ENCODE results near the gene CEACAM19. TPM values are rescaled to one million over a fixed set of nuclear protein-coding genes. Genes with fewer than 3 reads are reported as not detected.

CEACAM19 gene
- total and polyA plus RNA-seq, 2 of the 4 experiments (the other 2 are of a cell fraction): 0.72 to 9.3 TPM

DNA sequence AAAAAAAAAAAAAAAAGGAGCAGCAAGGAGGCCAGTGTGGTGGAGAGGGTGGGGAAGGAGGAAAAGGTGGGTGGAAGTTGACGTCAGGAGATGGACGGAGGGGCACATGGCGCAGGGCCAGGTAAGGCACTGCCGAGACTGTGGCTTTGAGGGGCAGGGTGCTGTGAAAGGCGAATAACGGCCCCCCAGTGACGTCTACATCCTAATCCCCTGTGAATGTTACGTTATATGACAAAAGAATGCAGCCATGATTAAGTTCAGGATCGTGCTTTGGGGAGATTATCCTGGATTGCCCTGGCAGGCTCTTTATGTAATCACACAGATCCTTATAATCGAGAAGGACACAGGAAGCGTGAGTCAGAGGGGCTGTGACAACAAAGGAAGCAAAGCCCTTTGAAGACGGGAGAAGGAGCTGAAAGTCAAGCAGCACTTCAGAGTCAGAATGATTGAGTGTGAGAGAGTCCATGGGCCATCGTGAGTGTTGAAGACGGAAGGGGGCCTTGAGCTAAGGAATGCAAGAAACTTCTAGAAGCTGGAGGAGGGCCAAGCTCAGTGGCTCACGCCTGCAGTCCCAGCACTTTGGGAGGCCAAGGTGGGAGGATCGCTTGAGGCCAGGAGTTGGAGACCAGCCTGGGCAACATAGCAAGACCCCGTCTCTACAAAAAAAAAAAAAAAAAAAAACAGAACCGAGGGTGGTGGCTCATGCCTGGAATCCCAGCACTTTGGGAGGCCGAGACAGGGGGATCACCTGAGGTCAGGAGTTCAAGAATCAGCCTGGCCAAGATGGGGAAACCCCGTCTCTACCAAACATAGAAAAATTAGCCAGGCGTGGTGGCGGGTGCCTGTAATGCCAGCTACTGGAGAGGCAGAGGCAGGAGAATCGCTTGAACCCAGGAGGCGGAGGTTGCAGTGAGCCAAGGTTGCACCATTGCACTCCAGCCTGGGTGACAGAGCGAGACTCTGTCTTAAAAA lies 13.9 kb downstream of the CEACAM19 start:
- no peak overlapping the region for H3K4me3 ChIP-seq (ENCODE audit: insufficient read depth, low read depth, low read length)
- ChIA-PET POLR2A (ENCODE audit: unreplicated experiment) (no interaction called here), CTCF (no interaction called here)
- peak overlapping the region; percentile 89 for H2BK15ac ChIP-seq (ENCODE audit: low read depth, low read length)
- peak overlapping the region; percentile 86; the same call in 1 of the 2 replicates for H3K23ac ChIP-seq (ENCODE audit: low read depth, low read length)
- dilution Hi-C loops (cut with HindIII; ENCODE audit: low sequenced_read_pairs, unreplicated experiment) (no loop called here), intact Hi-C loops (cut with micrococcal nuclease) (no loop called here), in situ Hi-C loops (cut with MboI; ENCODE audit: low sequenced_read_pairs) (loop anchor here (10.0 kb wide), 1 partner anchor 270 kb away; the partner anchor contains the start of gene CLPTM1)
- BruUV-seq (replicated peaks): no TSS peak
- peak; percentile 97 for DNase-seq
- 0 out of 2 replicates have a peak overlapping the region, but pooled peaks have one; percentile 5 for H3K9ac ChIP-seq (ENCODE audit: low read depth, low read length)
- H3K4me2 ChIP-seq (ENCODE audit: low read depth, low read length): peak overlapping the region; percentile 48
- 0 out of 4 replicates have a peak, but pooled peaks cover 0 to 3% of the 10 kb centered on the region in 2 experiments for H3K79me1 ChIP-seq (ENCODE audit: low read depth in 1 of 2, low read length in 2 of 2)
- no peaks in the 10 kb centered on the region for H3K9me3 ChIP-seq (ENCODE audit: control insufficient read depth, insufficient read depth, low read length)
- H2BK120ac ChIP-seq (ENCODE audit: low read depth, low read length): peak overlapping the region; percentile 96
- peak overlapping the region; percentile 82 for H3K27ac ChIP-seq (ENCODE audit: insufficient read depth, low read length)
- H3K18ac ChIP-seq (ENCODE audit: low read depth, low read length): peak overlapping the region; percentile 62
- 0% methylated on average over 4 of the region's 25 CpGs; no CpG with 5 or more reads in 1 of the 2 experiments for WGBS, 2 experiments (ENCODE audit: extremely low coverage in 2 of 2, insufficient read length in 1 of 2)
- peak overlapping the region; percentile 94; the same call in 1 of the 2 replicates for H2BK20ac ChIP-seq (ENCODE audit: low read depth, low read length)
- H4K91ac ChIP-seq (ENCODE audit: insufficient read depth, low read depth, low read length): peak overlapping the region; percentile 93
- peak overlapping the region; percentile 99 for H2BK5ac ChIP-seq (ENCODE audit: low read depth, low read length, poor library complexity, severe bottlenecking)
- ATAC-seq (ENCODE audit: low read depth): peak; percentile 67
- H3K9me1 ChIP-seq (ENCODE audit: insufficient read depth, low read length): no peaks in the 10 kb centered on the region; the same call in 1 of the 2 replicates
- peaks cover 2% of the 10 kb centered on the region for H3K4me1 ChIP-seq (ENCODE audit: control insufficient read depth, insufficient read depth, low read length)
- H4K20me1 ChIP-seq (ENCODE audit: insufficient read depth, low read length): no peaks in the 10 kb centered on the region
- H4K8ac ChIP-seq (ENCODE audit: low read depth in 2 of 2, low read length in 2 of 2): peak overlapping the region; percentile 46 to 99
- H2AK5ac ChIP-seq (ENCODE audit: low read depth, low read length): peak overlapping the region; percentile 98
- H3K14ac ChIP-seq (replicated peaks; ENCODE audit: low read depth, low read length): peak overlapping the region; percentile 93
- H3K27me3 ChIP-seq (ENCODE audit: control insufficient read depth, insufficient read depth, low read length): no peaks in the 10 kb centered on the region
- peaks cover 13% of the 10 kb centered on the region; the same call in 1 of the 2 replicates for H3K36me3 ChIP-seq (ENCODE audit: control insufficient read depth, insufficient read depth, low read length)
- peak overlapping the region; percentile 74 for H4K5ac ChIP-seq (ENCODE audit: low read depth, low read length)
- H3K4ac ChIP-seq (ENCODE audit: low read depth, low read length): peak overlapping the region; percentile 95
- no peak overlapping the region for H3K56ac ChIP-seq (ENCODE audit: extremely low read depth, insufficient read depth, low read length)
- peak overlapping the region; percentile 97 for H2AK9ac ChIP-seq (replicated peaks; ENCODE audit: low read depth, low read length, poor library complexity)
- H2AFZ ChIP-seq (replicated peaks; ENCODE audit: low read length, poor library complexity): peak overlapping the region; percentile 95
- peak; percentile 76 for TF ChIP-seq BHLHE40 (IDR thresholded peaks at IDR 0.05; ENCODE audit: low read depth, low read length)
- TF ChIP-seq MXI1 (IDR thresholded peaks at IDR 0.05; ENCODE audit: borderline replicate concordance, low read depth, low read length): no peak
- no peak for TF ChIP-seq POLR2A (IDR thresholded peaks at IDR 0.05; ENCODE audit: low read depth, low read length)
- no peak for TF ChIP-seq RCOR1 (IDR thresholded peaks at IDR 0.05; ENCODE audit: insufficient replicate concordance, low read length)
- TF ChIP-seq, protein P1, sequence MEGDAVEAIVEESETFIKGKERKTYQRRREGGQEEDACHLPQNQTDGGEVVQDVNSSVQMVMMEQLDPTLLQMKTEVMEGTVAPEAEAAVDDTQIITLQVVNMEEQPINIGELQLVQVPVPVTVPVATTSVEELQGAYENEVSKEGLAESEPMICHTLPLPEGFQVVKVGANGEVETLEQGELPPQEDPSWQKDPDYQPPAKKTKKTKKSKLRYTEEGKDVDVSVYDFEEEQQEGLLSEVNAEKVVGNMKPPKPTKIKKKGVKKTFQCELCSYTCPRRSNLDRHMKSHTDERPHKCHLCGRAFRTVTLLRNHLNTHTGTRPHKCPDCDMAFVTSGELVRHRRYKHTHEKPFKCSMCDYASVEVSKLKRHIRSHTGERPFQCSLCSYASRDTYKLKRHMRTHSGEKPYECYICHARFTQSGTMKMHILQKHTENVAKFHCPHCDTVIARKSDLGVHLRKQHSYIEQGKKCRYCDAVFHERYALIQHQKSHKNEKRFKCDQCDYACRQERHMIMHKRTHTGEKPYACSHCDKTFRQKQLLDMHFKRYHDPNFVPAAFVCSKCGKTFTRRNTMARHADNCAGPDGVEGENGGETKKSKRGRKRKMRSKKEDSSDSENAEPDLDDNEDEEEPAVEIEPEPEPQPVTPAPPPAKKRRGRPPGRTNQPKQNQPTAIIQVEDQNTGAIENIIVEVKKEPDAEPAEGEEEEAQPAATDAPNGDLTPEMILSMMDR (conservative IDR thresholded peaks at IDR 0.05; ENCODE audit: low read depth, low read length): no peak
- TF ChIP-seq CHD1 (IDR thresholded peaks at IDR 0.05; ENCODE audit: low read depth, low read length): no peak
- TF ChIP-seq MAZ (IDR thresholded peaks at IDR 0.05; ENCODE audit: borderline replicate concordance, low read depth, low read length): 0 out of 2 replicates have a peak, but pooled peaks have one; percentile 32
- no peak for TF ChIP-seq SMC3 (IDR thresholded peaks at IDR 0.05; ENCODE audit: low read depth, low read length)
- no peak for TF ChIP-seq RFX5 (IDR thresholded peaks at IDR 0.05; ENCODE audit: low read depth, low read length)
- TF ChIP-seq RAD21 (IDR thresholded peaks at IDR 0.05; ENCODE audit: low read length): no peak
- no peak for TF ChIP-seq MAFK (IDR thresholded peaks at IDR 0.05; ENCODE audit: low read depth, low read length)
- TF ChIP-seq NFE2L2 (IDR thresholded peaks at IDR 0.05; ENCODE audit: low read depth, low read length): no peak
- TF ChIP-seq, protein P2, sequence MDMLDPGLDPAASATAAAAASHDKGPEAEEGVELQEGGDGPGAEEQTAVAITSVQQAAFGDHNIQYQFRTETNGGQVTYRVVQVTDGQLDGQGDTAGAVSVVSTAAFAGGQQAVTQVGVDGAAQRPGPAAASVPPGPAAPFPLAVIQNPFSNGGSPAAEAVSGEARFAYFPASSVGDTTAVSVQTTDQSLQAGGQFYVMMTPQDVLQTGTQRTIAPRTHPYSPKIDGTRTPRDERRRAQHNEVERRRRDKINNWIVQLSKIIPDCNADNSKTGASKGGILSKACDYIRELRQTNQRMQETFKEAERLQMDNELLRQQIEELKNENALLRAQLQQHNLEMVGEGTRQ (IDR thresholded peaks at IDR 0.05; ENCODE audit: low read depth, low read length): no peak
- TF ChIP-seq CEBPB (IDR thresholded peaks at IDR 0.05; ENCODE audit: low read depth, low read length): peak; percentile 49

All from IMR-90 (cell line).